IPS-15b (cell line): ENCODE data around the gene CABLES1.

Source experiments
- H3K27me3 ChIP-seq: one replicate; pipeline ENCODE4 v1.6.1; 2013; ENCODE audit warnings: low read length; ENCODE audit not compliant: control insufficient read depth, insufficient read depth
- H3K36me3 ChIP-seq: one replicate; pipeline ENCODE4 v1.6.1; 2013; ENCODE audit warnings: low read length; ENCODE audit not compliant: control insufficient read depth, insufficient read depth
- H3K4me1 ChIP-seq: one replicate; pipeline ENCODE4 v1.6.1; 2013; ENCODE audit warnings: mild to moderate bottlenecking, low read length; ENCODE audit not compliant: control insufficient read depth, insufficient read depth
- H3K4me3 ChIP-seq: one replicate; pipeline ENCODE4 v1.5.1; 2013; ENCODE audit warnings: low read depth, low read length
- H3K9ac ChIP-seq: one replicate; pipeline ENCODE4 v1.6.1; 2013; ENCODE audit warnings: low read depth, mild to moderate bottlenecking, low read length
- H3K9me3 ChIP-seq: one replicate; pipeline ENCODE4 v1.6.1; 2013; ENCODE audit warnings: mild to moderate bottlenecking, low read length; ENCODE audit not compliant: control insufficient read depth, insufficient read depth

CABLES1 gene

DNA sequence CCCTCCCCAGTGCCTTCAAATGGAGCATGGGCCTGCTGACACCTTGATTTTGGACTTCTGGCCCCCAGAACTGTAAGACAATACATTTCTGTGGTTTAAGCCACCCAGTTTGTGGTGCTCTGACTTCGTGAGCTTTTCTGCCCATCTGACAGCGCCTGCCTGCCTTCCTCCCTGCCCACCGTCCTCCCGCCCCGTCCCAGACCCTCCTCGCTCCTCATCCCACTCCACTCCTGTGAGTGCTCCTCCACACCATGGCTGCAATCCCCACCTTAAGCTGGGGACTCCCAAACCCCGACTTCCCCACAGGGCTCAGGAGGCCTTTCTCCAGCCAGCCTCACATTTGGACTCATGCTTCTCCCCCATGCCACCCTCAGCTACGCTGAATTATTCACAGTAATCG, 70.7 kb downstream of the CABLES1 start:
- H3K4me3 ChIP-seq, result no peak overlapping the region
- H3K4me1 ChIP-seq, result no peaks in the 10 kb centered on the region
- H3K36me3 ChIP-seq, result peaks cover 4% of the 10 kb centered on the region
- H3K27me3 ChIP-seq, result no peaks in the 10 kb centered on the region
- H3K9ac ChIP-seq, result no peak overlapping the region
- no peaks in the 10 kb centered on the region for H3K9me3 ChIP-seq

DNA sequence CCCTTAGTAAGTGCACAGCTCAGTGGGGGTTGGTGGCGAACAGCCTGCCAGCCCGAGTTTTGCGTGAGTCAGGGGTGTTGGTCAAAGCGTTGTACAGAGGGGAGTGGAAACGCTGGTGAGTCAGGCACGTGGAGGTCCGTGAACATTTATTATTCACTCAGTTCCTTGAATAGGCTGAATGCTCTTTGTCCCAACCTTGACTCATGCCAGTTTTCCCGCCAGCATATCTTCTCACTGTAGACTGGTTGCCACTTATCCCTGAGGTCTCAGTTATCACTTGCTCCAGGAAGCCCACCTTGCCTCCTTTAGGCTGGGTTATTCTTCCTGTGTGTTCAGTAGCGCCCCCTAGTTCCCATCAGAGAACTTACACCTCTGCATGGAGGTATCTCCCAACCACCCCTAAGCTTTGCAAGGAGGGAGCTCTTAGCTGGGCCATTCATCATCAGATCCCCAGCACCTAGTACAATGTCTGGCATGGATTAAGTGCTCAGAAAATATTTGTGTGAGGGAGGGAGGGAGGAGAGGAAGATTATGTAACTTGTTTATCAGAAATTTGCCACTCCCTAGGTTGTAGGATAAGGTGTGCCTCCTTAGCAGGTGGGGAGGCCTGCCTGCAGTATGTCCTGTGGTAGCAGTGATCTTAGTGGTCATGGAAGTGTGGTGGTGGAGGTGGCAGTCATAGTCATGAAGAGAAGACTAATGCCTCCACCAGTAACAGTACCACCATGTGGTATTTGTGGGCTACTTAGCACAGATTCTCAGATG, 72.1 kb downstream of the CABLES1 start:
- H3K4me1 ChIP-seq, result no peaks in the 10 kb centered on the region
- H3K9ac ChIP-seq, result no peak overlapping the region
- H3K27me3 ChIP-seq, result no peaks in the 10 kb centered on the region
- no peak overlapping the region for H3K4me3 ChIP-seq
- H3K9me3 ChIP-seq, result no peaks in the 10 kb centered on the region
- peaks cover 4% of the 10 kb centered on the region for H3K36me3 ChIP-seq

DNA sequence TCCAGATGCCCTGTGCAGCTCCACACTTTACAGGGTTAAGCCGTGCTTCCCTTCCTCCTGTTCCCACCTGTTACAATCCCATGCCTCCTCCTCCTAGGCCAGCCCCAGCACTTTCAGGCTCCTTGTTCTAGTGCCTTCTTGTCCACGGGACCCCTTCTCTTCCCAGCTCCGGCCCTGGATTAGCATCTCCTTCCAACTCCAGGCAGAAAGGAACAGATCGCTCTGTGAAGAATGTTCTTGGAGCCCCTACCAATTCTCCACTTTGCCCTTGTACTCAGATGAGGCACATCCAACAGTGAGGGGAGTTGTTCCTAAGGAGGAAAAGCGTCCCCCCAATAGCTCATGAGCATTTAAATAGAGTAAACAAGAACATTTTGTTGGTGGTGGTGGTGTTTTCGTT, 72.7 kb downstream of the CABLES1 start:
- Histone ChIP-seq H3K27me3 (no peaks in the 10 kb centered on the region), H3K4me3 (no peak overlapping the region), H3K4me1 (no peaks in the 10 kb centered on the region), H3K36me3 (peaks cover 4% of the 10 kb centered on the region), H3K9me3 (no peaks in the 10 kb centered on the region), H3K9ac (no peak overlapping the region)

DNA sequence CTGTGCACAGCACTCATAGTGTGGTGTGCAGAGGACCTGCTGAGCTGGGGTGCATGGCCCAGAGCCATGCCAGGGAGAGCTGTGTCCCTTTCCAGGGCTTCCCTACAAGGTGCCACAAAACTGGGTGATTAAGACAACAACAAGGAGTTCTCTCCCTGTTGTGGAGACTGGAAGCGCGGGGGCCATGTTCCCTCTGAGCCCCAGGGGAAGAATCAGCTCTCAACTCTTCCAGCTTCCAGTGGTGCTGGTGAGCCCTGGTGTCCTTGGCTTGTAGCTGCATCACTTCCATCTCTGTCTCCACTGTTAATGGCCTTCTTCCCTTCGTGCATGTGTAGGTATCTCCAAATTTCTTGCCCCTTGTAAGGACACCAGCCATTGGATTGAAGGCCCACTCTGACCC, 73.3 kb downstream of the CABLES1 start:
- Histone ChIP-seq H3K4me1 (no peaks in the 10 kb centered on the region), H3K9me3 (no peaks in the 10 kb centered on the region), H3K27me3 (no peaks in the 10 kb centered on the region), H3K9ac (no peak overlapping the region), H3K36me3 (peaks cover 4% of the 10 kb centered on the region), H3K4me3 (no peak overlapping the region)

DNA sequence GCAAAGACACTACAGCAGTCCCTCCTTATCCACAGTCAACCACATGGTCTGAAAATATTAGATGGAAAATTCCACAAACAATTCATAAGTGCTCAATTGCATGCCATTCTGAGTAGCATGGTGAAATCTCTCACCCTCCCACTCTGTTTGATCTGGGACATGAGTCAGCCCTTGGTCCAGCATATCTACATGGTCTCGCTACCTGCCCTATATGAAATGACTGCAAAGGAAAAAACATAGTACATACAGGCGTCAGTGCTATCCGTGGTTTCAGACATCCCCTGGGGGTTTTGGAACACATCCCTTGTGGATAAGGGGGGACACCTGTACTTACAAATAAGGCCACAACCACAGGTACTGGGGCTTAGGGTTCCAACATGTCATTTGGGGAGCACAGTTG, 73.7 kb downstream of the CABLES1 start:
- Histone ChIP-seq H3K27me3 (no peaks in the 10 kb centered on the region), H3K36me3 (peaks cover 4% of the 10 kb centered on the region), H3K4me1 (no peaks in the 10 kb centered on the region), H3K9ac (no peak overlapping the region), H3K4me3 (no peak overlapping the region), H3K9me3 (no peaks in the 10 kb centered on the region)

DNA sequence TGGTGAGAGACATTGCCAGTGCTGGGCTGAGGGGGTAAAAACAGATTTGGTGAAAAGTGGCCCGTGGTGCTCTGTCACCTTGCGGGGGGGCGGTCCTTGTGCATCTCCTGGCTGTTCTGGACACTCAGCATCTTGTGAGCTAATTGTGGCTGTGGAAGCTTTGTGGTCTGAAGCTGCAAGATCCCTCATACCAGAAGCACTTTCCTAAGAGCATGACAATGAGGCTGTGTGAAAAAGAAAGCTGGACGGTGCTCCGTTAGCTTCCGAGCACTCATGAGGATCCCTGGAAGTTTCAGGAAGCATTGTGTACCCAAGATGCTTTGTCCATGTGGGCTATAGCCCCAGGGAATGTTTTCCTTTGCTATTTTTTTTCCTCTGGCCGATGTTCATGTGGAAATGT, 74.5 kb downstream of the CABLES1 start:
- H3K27me3 ChIP-seq, result no peaks in the 10 kb centered on the region
- no peaks in the 10 kb centered on the region for H3K9me3 ChIP-seq
- H3K9ac ChIP-seq, result no peak overlapping the region
- H3K36me3 ChIP-seq, result peaks cover 10% of the 10 kb centered on the region
- H3K4me1 ChIP-seq, result no peaks in the 10 kb centered on the region
- H3K4me3 ChIP-seq, result no peak overlapping the region

DNA sequence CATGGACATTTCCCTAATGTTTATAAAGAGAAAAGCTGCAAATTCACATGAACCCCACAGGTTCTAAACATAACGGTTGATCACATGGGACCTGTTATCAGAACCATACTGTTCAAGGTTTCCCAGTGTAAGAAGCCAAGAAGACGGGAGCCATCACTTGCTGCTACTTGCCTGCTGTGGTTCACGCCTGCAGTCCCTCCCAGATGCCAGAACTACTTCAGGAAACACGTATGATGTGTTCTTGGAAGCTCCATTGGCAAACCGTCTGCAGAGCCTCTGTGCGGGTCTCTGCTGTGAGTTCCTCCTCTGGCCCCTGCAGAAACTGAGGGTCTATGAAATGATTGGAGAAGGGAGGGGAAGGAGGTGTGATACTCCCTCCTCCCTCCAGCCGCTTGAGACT, 75.2 kb downstream of the CABLES1 start:
- Histone ChIP-seq H3K9ac (no peak overlapping the region), H3K4me3 (no peak overlapping the region), H3K36me3 (peaks cover 10% of the 10 kb centered on the region), H3K9me3 (no peaks in the 10 kb centered on the region), H3K4me1 (no peaks in the 10 kb centered on the region), H3K27me3 (no peaks in the 10 kb centered on the region)

DNA sequence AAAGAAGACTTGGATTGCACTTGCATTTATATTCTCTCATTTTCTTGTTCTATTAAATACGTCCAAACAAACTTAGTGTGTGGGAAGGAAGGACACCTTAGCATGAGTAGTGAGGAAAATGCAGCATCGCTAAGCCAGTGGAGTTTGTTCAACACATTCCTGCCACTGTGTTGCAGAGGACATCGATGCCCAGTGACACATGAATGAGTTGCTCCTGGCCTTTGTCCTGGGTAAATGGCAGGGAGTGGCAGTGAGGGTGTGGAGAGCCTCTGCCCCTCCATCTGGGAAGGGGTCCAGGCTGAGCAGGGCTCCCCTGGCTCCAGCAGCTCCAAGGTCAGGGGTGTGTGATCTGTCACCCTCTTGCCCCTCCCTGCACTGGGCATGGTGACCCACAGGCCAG, 75.9 kb downstream of the CABLES1 start:
- Histone ChIP-seq H3K27me3 (no peaks in the 10 kb centered on the region), H3K36me3 (peaks cover 6% of the 10 kb centered on the region), H3K9ac (no peak overlapping the region), H3K4me3 (no peak overlapping the region), H3K9me3 (no peaks in the 10 kb centered on the region), H3K4me1 (no peaks in the 10 kb centered on the region)

DNA sequence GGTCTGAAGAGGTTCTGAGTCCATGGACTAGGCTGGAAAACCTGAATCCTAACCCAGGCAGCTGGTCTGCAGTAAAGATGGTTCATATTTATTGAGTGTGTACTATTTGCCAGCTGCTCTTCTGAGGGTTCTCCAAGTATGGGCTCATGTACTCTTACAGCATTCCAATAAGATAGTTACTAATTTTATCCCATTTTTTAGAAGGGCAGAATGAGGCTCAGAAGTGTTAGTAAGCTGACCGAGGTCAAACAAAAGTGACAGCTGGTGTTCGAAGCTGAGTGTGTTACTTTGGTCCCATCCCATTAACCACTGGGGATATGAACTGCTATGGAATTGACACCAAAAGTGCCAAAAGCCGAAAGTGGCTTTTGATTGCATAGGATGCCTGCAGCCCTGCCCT, 76.9 kb downstream of the CABLES1 start:
- Histone ChIP-seq H3K27me3 (no peaks in the 10 kb centered on the region), H3K9ac (no peak overlapping the region), H3K4me3 (no peak overlapping the region), H3K4me1 (no peaks in the 10 kb centered on the region), H3K36me3 (peaks cover 6% of the 10 kb centered on the region), H3K9me3 (no peaks in the 10 kb centered on the region)

DNA sequence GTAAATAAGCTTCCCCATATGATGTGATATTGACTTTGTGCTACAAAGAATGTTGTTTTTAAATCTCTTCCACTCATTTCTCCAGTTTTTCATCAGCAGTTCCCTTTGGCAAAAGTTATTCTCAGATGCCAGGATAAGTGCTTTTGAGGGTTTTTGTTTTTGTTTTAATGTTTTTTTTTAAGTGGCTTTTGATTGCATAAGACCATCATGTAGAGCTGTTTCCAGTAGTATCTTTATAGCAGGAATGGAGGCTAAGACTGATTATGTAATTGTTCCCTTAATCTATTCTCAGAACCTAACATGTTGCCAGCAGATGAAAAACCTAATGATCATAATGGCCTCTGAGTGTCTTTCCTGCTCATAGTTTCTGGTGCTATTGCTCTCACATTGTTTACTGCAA, 77.9 kb downstream of the CABLES1 start:
- H3K27me3 ChIP-seq, result no peaks in the 10 kb centered on the region
- H3K9ac ChIP-seq, result no peak overlapping the region
- H3K9me3 ChIP-seq, result no peaks in the 10 kb centered on the region
- no peaks in the 10 kb centered on the region for H3K4me1 ChIP-seq
- H3K4me3 ChIP-seq, result no peak overlapping the region
- peaks cover 6% of the 10 kb centered on the region for H3K36me3 ChIP-seq

DNA sequence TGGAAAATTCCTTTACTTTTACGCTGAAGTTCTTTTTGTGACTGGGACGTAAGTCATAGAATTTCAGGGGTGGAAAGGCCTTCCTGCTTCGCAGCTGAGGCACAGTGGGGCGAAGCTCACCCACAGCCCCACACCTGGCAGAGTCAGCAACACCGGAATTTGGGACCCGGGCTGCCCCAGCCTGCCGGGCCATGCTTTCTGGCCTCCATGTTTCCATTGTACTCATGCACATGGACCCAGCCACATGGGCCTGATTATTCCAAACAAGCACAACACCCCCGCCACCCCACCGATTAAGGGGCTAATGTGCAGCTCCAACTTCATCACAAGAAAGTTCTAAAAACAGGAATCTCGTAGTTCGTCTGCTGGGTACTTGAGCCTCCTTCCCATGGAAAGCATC, 82.5 kb downstream of the CABLES1 start:
- no peaks in the 10 kb centered on the region for H3K4me1 ChIP-seq
- no peak overlapping the region for H3K4me3 ChIP-seq
- no peak overlapping the region for H3K9ac ChIP-seq
- peaks cover 6% of the 10 kb centered on the region for H3K36me3 ChIP-seq
- no peaks in the 10 kb centered on the region for H3K9me3 ChIP-seq
- no peaks in the 10 kb centered on the region for H3K27me3 ChIP-seq

DNA sequence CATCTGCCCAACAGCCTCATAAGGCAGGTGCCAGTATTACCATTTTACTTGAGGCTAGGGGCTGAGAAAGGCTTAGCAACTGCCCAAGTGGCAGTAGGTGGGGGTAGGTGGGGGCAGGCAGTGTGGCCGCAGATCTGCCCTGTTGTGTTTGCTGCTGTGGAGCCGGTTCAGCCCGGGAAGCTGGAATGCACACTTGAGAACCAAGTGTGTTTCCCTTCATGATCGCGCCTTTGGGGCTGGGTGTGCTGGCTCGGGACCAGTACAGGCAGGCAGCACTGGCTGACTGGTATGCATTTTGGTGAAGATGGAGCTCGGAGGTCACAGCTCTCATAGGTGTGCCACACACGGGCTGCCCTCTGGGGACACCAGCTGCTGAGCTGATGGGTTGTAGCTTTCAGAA, 85.1 kb downstream of the CABLES1 start:
- no peaks in the 10 kb centered on the region for H3K9me3 ChIP-seq
- no peak overlapping the region for H3K4me3 ChIP-seq
- no peaks in the 10 kb centered on the region for H3K4me1 ChIP-seq
- H3K9ac ChIP-seq, result no peak overlapping the region
- no peaks in the 10 kb centered on the region for H3K36me3 ChIP-seq
- no peaks in the 10 kb centered on the region for H3K27me3 ChIP-seq
